ENCODE measurements around the gene TMEM245. TPM values are rescaled to one million over a fixed set of nuclear protein-coding genes. Genes with fewer than 3 reads are reported as not detected.

TMEM245 gene
- total and polyA plus RNA-seq, 2 of the 13 experiments (the other 11 are each of a cell fraction or from before 2014, with no cell fraction given) = 53.5 to 55.4 TPM

GRCh38 chr9:109109967-109110328 is 9.8 kb downstream of the TMEM245 start:
- intact Hi-C loops (cut with micrococcal nuclease; ENCODE audit: unreplicated experiment) (loop anchor here (10.0 kb wide), 2 partner anchors 75 to 215 kb away; partner anchors contain the start of gene EPB41L4B), in situ Hi-C loops (cut with HindIII; ENCODE audit: extremely low pct_ligation_motif_present, low pct_unique_long_range_greater_than_20kb) (no loop called here)
- Histone ChIP-seq H3K4me2 (ENCODE audit: low read depth, low read length) (no peak overlapping the region), H3K4me3 (replicated peaks in 1 of 3; ENCODE audit: insufficient read depth in 1 of 3, low read depth in 2 of 3, low read length in 3 of 3) (no peak overlapping the region), H3K27me3 (ENCODE audit: control insufficient read depth in 1 of 2, insufficient read depth in 2 of 2, low read length in 2 of 2) (no peaks in the 10 kb centered on the region), H3K79me2 (ENCODE audit: insufficient read depth, low read length) (peaks cover 96% of the 10 kb centered on the region), H3K27ac (ENCODE audit: extremely low read length, insufficient read depth, low read length) (no peak overlapping the region), H3K4me1 (ENCODE audit: insufficient read depth, low read length) (peaks cover 79% of the 10 kb centered on the region), H3K9me3 (ENCODE audit: low read length) (no peaks in the 10 kb centered on the region), H4K20me1 (ENCODE audit: insufficient read depth, low read length) (peaks cover 2% of the 10 kb centered on the region; the same call in 1 of the 2 replicates), H3K36me3 (replicated peaks in 1 of 2; ENCODE audit: control insufficient read depth in 1 of 2, insufficient read depth in 2 of 2, low read length in 2 of 2) (peaks cover 0 to 7% of the 10 kb centered on the region in 2 experiments; a peak in 2 of 5 replicates), H3K9ac (ENCODE audit: insufficient read depth, low read depth, low read length) (no peak overlapping the region), H2AFZ (ENCODE audit: low read length) (no peak overlapping the region)
- TF ChIP-seq RFX3 (CRISPR knock-in tag; IDR thresholded peaks at IDR 0.05) (no peak), TEAD3 (CRISPR knock-in tag; optimal IDR thresholded peaks at IDR 0.05; ENCODE audit: borderline replicate concordance) (peak; percentile 78), TP53 (CRISPR knock-in tag; conservative IDR thresholded peaks at IDR 0.05) (no peak), ARID3A (IDR thresholded peaks at IDR 0.05; ENCODE audit: low read depth, low read length) (0 out of 2 replicates have a peak, but pooled peaks have one; percentile 49)
- POLR2A ChIA-PET = interaction anchor here (0.5 to 1.1 kb wide), 2 partner anchors 9 to 12 kb away, joined by 3 to 4 read pairs; no protein-coding TSS in a partner anchor
- peak; percentile 60 for DNase-seq (ENCODE audit: low spot score)
- BruUV-seq (replicated peaks) = no TSS peak
- CTCF ChIA-PET (ENCODE audit: low intra/inter-chr PET ratio, low total read pairs) = no interaction called here
- FAIRE-seq = no peak
- ATAC-seq = peak; percentile 59; the same call in 2 of the 3 replicates

- no peak overlapping the region for H3K27ac ChIP-seq (ENCODE audit: extremely low read length, insufficient read depth, low read length)
Measured at GRCh38 chr9:109108318-109108717, 11.4 kb downstream of the TMEM245 start.

More at GRCh38 chr9:109108318-109108717, 11.4 kb downstream of the TMEM245 start:
- Histone ChIP-seq H3K36me3 (replicated peaks in 1 of 2; ENCODE audit: control insufficient read depth in 1 of 2, insufficient read depth in 2 of 2, low read length in 2 of 2) (peaks cover 4 to 18% of the 10 kb centered on the region in 2 experiments; a peak in 4 of 5 replicates), H3K4me3 (replicated peaks in 1 of 3; ENCODE audit: insufficient read depth in 1 of 3, low read depth in 2 of 3, low read length in 3 of 3) (no peak overlapping the region), H3K4me2 (ENCODE audit: low read depth, low read length) (no peak overlapping the region), H4K20me1 (ENCODE audit: insufficient read depth, low read length) (no peaks in the 10 kb centered on the region; the same call in 1 of the 2 replicates), H2AFZ (ENCODE audit: low read length) (no peak overlapping the region), H3K9me3 (ENCODE audit: low read length) (0 out of 2 replicates have a peak, but pooled peaks cover 3% of the 10 kb centered on the region), H3K4me1 (ENCODE audit: insufficient read depth, low read length) (peaks cover 63% of the 10 kb centered on the region), H3K9ac (ENCODE audit: insufficient read depth, low read depth, low read length) (no peak overlapping the region), H3K79me2 (ENCODE audit: insufficient read depth, low read length) (peaks cover 96% of the 10 kb centered on the region), H3K27me3 (ENCODE audit: control insufficient read depth in 1 of 2, insufficient read depth in 2 of 2, low read length in 2 of 2) (no peaks in the 10 kb centered on the region)
- TF ChIP-seq ZNF720 (CRISPR knock-in tag; IDR thresholded peaks at IDR 0.05) (no peak), PITX1 (CRISPR knock-in tag; IDR thresholded peaks at IDR 0.05) (no peak)
- WGBS (ENCODE audit: low lambda C conversion rate) = 85% methylated on average over 4 of the region's 4 CpGs
- no TSS peak for BruUV-seq (replicated peaks)
- in situ Hi-C loops (cut with HindIII; ENCODE audit: extremely low pct_ligation_motif_present, low pct_unique_long_range_greater_than_20kb) = no loop called here
- no peak for FAIRE-seq
- ChIA-PET POLR2A (no interaction called here), CTCF (ENCODE audit: low intra/inter-chr PET ratio, low total read pairs) (no interaction called here)
- intact Hi-C loops (cut with micrococcal nuclease; ENCODE audit: unreplicated experiment) = no loop called here
- ATAC-seq = no peak
- no peak for DNase-seq (ENCODE audit: low spot score)

Measured in HepG2 (cell line).